Activated CD8-positive, alpha-beta memory T cell treated with anti-CD3 and anti-CD28 coated beads, Interleukin-2, amount 50 U/mL, for 24 hours (primary cell): Measurements from ENCODE around the gene DGKB.

Experiments used
- DNase-seq: peaks from one replicate; pipeline ENCODE4 v3.0.0-alpha.2; 2020; ENCODE audit errors: extremely low read depth

DGKB gene

GRCh38 chr7:14821757-14822480 is 80.6 kb downstream of the DGKB start:
- DNase-seq, result no peak

GRCh38 chr7:14818871-14819270 is 83.7 kb downstream of the DGKB start:
- no peak for DNase-seq

- no peak for DNase-seq
Measured at GRCh38 chr7:14817829-14818614, 84.5 kb downstream of the DGKB start.

GRCh38 chr7:14807507-14807906 is 95.0 kb downstream of the DGKB start:
- DNase-seq, result no peak

- no peak for DNase-seq
Measured at GRCh38 chr7:14806891-14807290, 95.7 kb downstream of the DGKB start.

- no peak for DNase-seq
Measured at GRCh38 chr7:14805105-14805719, 97.3 kb downstream of the DGKB start.

GRCh38 chr7:14800664-14801063 is 101.9 kb downstream of the DGKB start:
- DNase-seq, result no peak

GRCh38 chr7:14793151-14793550 is 109.4 kb downstream of the DGKB start:
- DNase-seq, result no peak

GRCh38 chr7:14787551-14787950 is 115.0 kb downstream of the DGKB start:
- no peak for DNase-seq

- no peak for DNase-seq
Measured at GRCh38 chr7:14786314-14786895, 116.1 kb downstream of the DGKB start.

GRCh38 chr7:14777806-14778205 is 124.7 kb downstream of the DGKB start:
- no peak for DNase-seq

- no peak for DNase-seq
Measured at GRCh38 chr7:14776266-14776665, 126.3 kb downstream of the DGKB start.

GRCh38 chr7:14773729-14774271 is 128.8 kb downstream of the DGKB start:
- DNase-seq, result no peak

- no peak for DNase-seq
Measured at GRCh38 chr7:14770614-14771013, 131.9 kb downstream of the DGKB start.

GRCh38 chr7:14769261-14769660 is 133.3 kb downstream of the DGKB start:
- DNase-seq, result no peak

- no peak for DNase-seq
Measured at GRCh38 chr7:14767716-14768425, 134.7 kb downstream of the DGKB start.

GRCh38 chr7:14766747-14767146 is 135.8 kb downstream of the DGKB start:
- DNase-seq, result no peak

GRCh38 chr7:14765731-14766130 is 136.8 kb downstream of the DGKB start:
- no peak for DNase-seq

- DNase-seq, result no peak
Measured at GRCh38 chr7:14762561-14762960, 140.0 kb downstream of the DGKB start.

- no peak for DNase-seq
Measured at GRCh38 chr7:14761510-14762296, 140.8 kb downstream of the DGKB start.
